ENCODE results near the gene ABI1.

ABI1 gene

GRCh38 chr10:26855186-26855585, 5.6 kb downstream of the ABI1 start:
- no peak for DNase-seq

GRCh38 chr10:26854524-26854923, 6.2 kb downstream of the ABI1 start:
- no peak for DNase-seq

GRCh38 chr10:26844396-26844975, 16.3 kb downstream of the ABI1 start:
- peak in 1 of 51 donors; percentile 39 for DNase-seq

GRCh38 chr10:26843736-26844135, 17.0 kb downstream of the ABI1 start:
- DNase-seq: no peak

- no peak for DNase-seq
Measured at GRCh38 chr10:26841733-26842317, 18.9 kb downstream of the ABI1 start.

GRCh38 chr10:26840938-26841732, 19.6 kb downstream of the ABI1 start:
- no peak for DNase-seq

GRCh38 chr10:26839966-26840627, 20.7 kb downstream of the ABI1 start:
- no peak for DNase-seq

GRCh38 chr10:26837139-26837538, 23.6 kb downstream of the ABI1 start:
- no peak for DNase-seq

- DNase-seq: no peak
Measured at GRCh38 chr10:26835025-26835424, 25.7 kb downstream of the ABI1 start.

- no peak for DNase-seq
Measured at GRCh38 chr10:26832960-26833359, 27.8 kb downstream of the ABI1 start.

- no peak for DNase-seq
Measured at GRCh38 chr10:26831936-26832335, 28.8 kb downstream of the ABI1 start.

GRCh38 chr10:26829810-26830515, 30.8 kb downstream of the ABI1 start:
- DNase-seq: no peak

GRCh38 chr10:26824015-26824690, 36.6 kb downstream of the ABI1 start:
- no peak for DNase-seq

GRCh38 chr10:26821699-26822570, 38.8 kb downstream of the ABI1 start:
- DNase-seq: no peak

- no peak for DNase-seq
Measured at GRCh38 chr10:26815500-26815899, 45.3 kb downstream of the ABI1 start.

GRCh38 chr10:26810435-26811026, 50.2 kb downstream of the ABI1 start:
- DNase-seq: no peak

GRCh38 chr10:26809973-26810372, 50.8 kb downstream of the ABI1 start:
- no peak for DNase-seq

GRCh38 chr10:26807532-26807931, 53.2 kb downstream of the ABI1 start:
- DNase-seq: no peak

GRCh38 chr10:26806557-26806956, 54.2 kb downstream of the ABI1 start:
- DNase-seq: no peak

All from hypothalamus (tissue), 51 donors.